Keratinocyte (primary cell): ENCODE data around the gene DAP3. TPM values are rescaled to one million over a fixed set of nuclear protein-coding genes. Genes with fewer than 3 reads are reported as not detected.

ENCODE experiments used
- DNase-seq: peaks from one replicate; pipeline ENCODE4 v3.0.0-alpha.2; 2011; ENCODE audit warnings: low read depth, missing footprints, low spot score
- FAIRE-seq: peaks from 2 replicates; lab custom pipeline; 2011; peaks lifted over from hg19 to GRCh38; lab: Jason Lieb, UNC
- H2AFZ ChIP-seq: 2 replicates; pipeline ENCODE4 v1.6.0; 2012; ENCODE audit warnings: low read length, control low read depth, inconsistent platforms; ENCODE audit not compliant: control insufficient read depth
- H3K27ac ChIP-seq: 2 replicates; pipeline ENCODE4 v1.5.1; 2011; ENCODE audit warnings: low read length; ENCODE audit not compliant: control insufficient read depth, insufficient read depth
- H3K27me3 ChIP-seq: 3 replicates; pipeline ENCODE4 v1.6.0; 2011; ENCODE audit warnings: low read length; ENCODE audit not compliant: control insufficient read depth, insufficient read depth; ENCODE audit errors: extremely low read depth
- H3K36me3 ChIP-seq, 2 experiments: 2 replicates in 1 of 2; 3 replicates in 1 of 2; pipeline ENCODE4 v1.5.1; 2011; ENCODE audit warnings: low read length in 2 of 2, mild to moderate bottlenecking in 1 of 2; ENCODE audit not compliant: control insufficient read depth in 2 of 2, insufficient read depth in 2 of 2; ENCODE audit errors: extremely low read depth in 1 of 2
- H3K4me1 ChIP-seq: 3 replicates; pipeline ENCODE4 v1.5.1; 2011; ENCODE audit warnings: low read length; ENCODE audit not compliant: control insufficient read depth, insufficient read depth; ENCODE audit errors: extremely low read depth
- H3K4me2 ChIP-seq: 3 replicates; pipeline ENCODE4 v1.6.0; 2011; ENCODE audit warnings: low read depth, low read length; ENCODE audit not compliant: control insufficient read depth, insufficient read depth; ENCODE audit errors: extremely low read depth
- H3K4me3 ChIP-seq, 3 experiments: fragments of 200-600 bp in 1 of 3; sonication (generic) in 1 of 3; 2 replicates in 2 of 3; 3 replicates in 1 of 3; pipeline ENCODE4 v1.5.1; 2011 to 2016; ENCODE audit warnings: low read length in 3 of 3, mild to moderate bottlenecking in 3 of 3, control low read depth in 2 of 3, inconsistent platforms in 1 of 3, low read depth in 1 of 3, mixed read lengths in 1 of 3, mixed run types in 1 of 3, moderate library complexity in 1 of 3; ENCODE audit not compliant: control insufficient read depth in 2 of 3, insufficient read depth in 2 of 3; ENCODE audit errors: extremely low read depth in 1 of 3
- H3K79me2 ChIP-seq: 2 replicates; pipeline ENCODE4 v1.6.0; 2012; ENCODE audit warnings: low read length; ENCODE audit not compliant: control insufficient read depth, insufficient read depth
- H3K9ac ChIP-seq: 3 replicates; pipeline ENCODE4 v1.6.0; 2011; ENCODE audit warnings: low read length; ENCODE audit not compliant: control insufficient read depth, insufficient read depth; ENCODE audit errors: extremely low read depth
- H3K9me1 ChIP-seq: 3 replicates; pipeline ENCODE4 v1.6.0; 2011; ENCODE audit warnings: low read length; ENCODE audit not compliant: control insufficient read depth, insufficient read depth; ENCODE audit errors: extremely low read depth
- H3K9me3 ChIP-seq: 2 replicates; pipeline ENCODE4 v1.5.1; 2012; ENCODE audit warnings: low read depth, low read length; ENCODE audit not compliant: control insufficient read depth
- H4K20me1 ChIP-seq: 3 replicates; pipeline ENCODE4 v1.6.0; 2011; ENCODE audit warnings: low read length; ENCODE audit not compliant: control insufficient read depth, insufficient read depth; ENCODE audit errors: extremely low read depth
- CTCF ChIP-seq, 3 experiments: IDR thresholded peaks in 1 of 3; conservative IDR thresholded peaks in 1 of 3; optimal IDR thresholded peaks in 1 of 3; 2 replicates in 2 of 3; 3 replicates in 1 of 3; pipeline versions ENCODE3 to v1.5.1; 2011; ENCODE audit warnings: low read length in 3 of 3, mild to moderate bottlenecking in 3 of 3, moderate library complexity in 2 of 3, control low read depth in 1 of 3, inconsistent platforms in 1 of 3; ENCODE audit not compliant: insufficient read depth in 2 of 3; ENCODE audit errors: extremely low read depth in 1 of 3
- EZH2 ChIP-seq: IDR thresholded peaks from one replicate; pipeline ENCODE4 v1.6.1; 2012; ENCODE audit warnings: inconsistent platforms, mild to moderate bottlenecking, low read length, moderate library complexity
- dilution Hi-C: fragments of 300-500 bp; cut with MboI; formaldehyde crosslinking; loops from one replicate; pipeline ENCODE4 v1.7.0; 2020; ENCODE audit warnings: low sequenced_read_pairs; ENCODE audit not compliant: extremely low pct_ligation_motif_present
- polyA plus RNA-seq, 5 experiments: library from polyadenylated mRNA; depleted of rRNA in 3 of 5; stranded (reverse) in 3 of 5; stranded (forward) in 1 of 5; unstranded in 1 of 5; fragments of >200 nt; gene quantifications; 1 replicate in 1 of 5; 2 replicates in 3 of 5; 3 replicates in 1 of 5; pipeline versions ENCODE4 v1.2.1 to v1.2.3, GENCODE V29; 2011 to 2012; ENCODE audit warnings: missing spikeins in 2 of 5, low read depth in 1 of 5, low replicate concordance in 1 of 5

The DAP3 gene
- polyA plus RNA-seq, 1 donor (not counting 4 experiments of a cell fraction or from before 2014, with no cell fraction given): 203 TPM

- no peak for FAIRE-seq
- dilution Hi-C loops: no loop called here
- no peak overlapping the region for H3K4me3 ChIP-seq
- no peak for TF ChIP-seq CTCF (optimal IDR thresholded peaks at IDR 0.05 in 1 of 3, IDR thresholded peaks at IDR 0.05 in 1 of 3, conservative IDR thresholded peaks at IDR 0.05 in 1 of 3; ENCODE audit: extremely low read depth in 1 of 3, insufficient read depth in 2 of 3, low read length in 3 of 3)
- TF ChIP-seq EZH2: no peak
- no peak overlapping the region for H2AFZ ChIP-seq
- H3K27me3 ChIP-seq: no peaks in the 10 kb centered on the region
- no peaks in the 10 kb centered on the region for H3K4me1 ChIP-seq
- H3K9me3 ChIP-seq: no peaks in the 10 kb centered on the region
- no peak for DNase-seq
- no peaks in the 10 kb centered on the region for H3K9me1 ChIP-seq
- H3K27ac ChIP-seq: no peak overlapping the region
- peaks cover 8 to 15% of the 10 kb centered on the region in 2 experiments for H3K36me3 ChIP-seq
- H4K20me1 ChIP-seq: no peaks in the 10 kb centered on the region
- no peaks in the 10 kb centered on the region for H3K79me2 ChIP-seq
- no peak overlapping the region for H3K4me2 ChIP-seq
- no peak overlapping the region for H3K9ac ChIP-seq
Measured at GRCh38 chr1:155725142-155725541, 36.3 kb downstream of the DAP3 start.

GRCh38 chr1:155729031-155729898, 40.4 kb downstream of the DAP3 start:
- no peak overlapping the region for H3K9ac ChIP-seq
- peak; percentile 81 for FAIRE-seq
- no peak overlapping the region for H3K4me2 ChIP-seq
- H3K27me3 ChIP-seq: no peaks in the 10 kb centered on the region
- no peak overlapping the region for H3K4me3 ChIP-seq
- no peaks in the 10 kb centered on the region for H3K9me3 ChIP-seq
- no peak overlapping the region for H2AFZ ChIP-seq
- H3K9me1 ChIP-seq: no peaks in the 10 kb centered on the region
- peaks cover 20 to 23% of the 10 kb centered on the region in 2 experiments for H3K36me3 ChIP-seq
- dilution Hi-C loops: no loop called here
- H3K4me1 ChIP-seq: no peaks in the 10 kb centered on the region
- DNase-seq: no peak
- H4K20me1 ChIP-seq: no peaks in the 10 kb centered on the region
- TF ChIP-seq CTCF (optimal IDR thresholded peaks at IDR 0.05 in 1 of 3, IDR thresholded peaks at IDR 0.05 in 1 of 3, conservative IDR thresholded peaks at IDR 0.05 in 1 of 3; ENCODE audit: extremely low read depth in 1 of 3, insufficient read depth in 2 of 3, low read length in 3 of 3) (peak; percentile 49 to 75 (median 64)), EZH2 (no peak)
- H3K79me2 ChIP-seq: no peaks in the 10 kb centered on the region
- no peak overlapping the region for H3K27ac ChIP-seq
